Parathyroid adenoma (tissue), 2 donors: Measurements from ENCODE around the gene FRMD8.

Experiments used
- H2AFZ ChIP-seq: fragments of 300-600 bp; sonication (generic); one replicate; pipeline ENCODE4 v1.7.0; 2017; ENCODE audit warnings: antibody characterized with exemption, mild to moderate bottlenecking
- H3K27ac ChIP-seq: fragments of 300-600 bp; sonication (generic); one replicate; pipeline ENCODE4 v1.7.0; 2017
- H3K27me3 ChIP-seq: fragments of 300-600 bp; sonication (generic); one replicate; pipeline ENCODE4 v1.7.0; 2017; ENCODE audit warnings: low read length; ENCODE audit not compliant: control insufficient read depth, insufficient read depth
- H3K36me3 ChIP-seq: fragments of 300-600 bp; sonication (generic); one replicate; pipeline ENCODE4 v1.7.0; 2017; ENCODE audit warnings: low read length; ENCODE audit not compliant: control insufficient read depth, insufficient read depth
- H3K4me1 ChIP-seq: fragments of 300-600 bp; sonication (generic); one replicate; pipeline ENCODE4 v1.7.0; 2017; ENCODE audit warnings: control low read depth
- H3K4me2 ChIP-seq: fragments of 300-600 bp; sonication (generic); one replicate; pipeline ENCODE4 v1.7.0; 2017; ENCODE audit warnings: low read length
- H3K4me3 ChIP-seq: fragments of 300-600 bp; sonication (generic); one replicate; pipeline ENCODE4 v1.7.0; 2017; ENCODE audit warnings: low read depth, low read length
- H3K79me2 ChIP-seq: fragments of 300-600 bp; sonication (generic); one replicate; pipeline ENCODE4 v1.7.0; 2017; ENCODE audit warnings: control low read depth
- H3K9ac ChIP-seq: fragments of 300-600 bp; sonication (generic); one replicate; pipeline ENCODE4 v1.7.0; 2017; ENCODE audit warnings: mild to moderate bottlenecking
- H3K9me3 ChIP-seq: fragments of 300-600 bp; sonication (generic); one replicate; pipeline ENCODE4 v1.7.0; 2017; ENCODE audit warnings: low read length; ENCODE audit not compliant: control insufficient read depth
- TF ChIP-seq, protein P1 (sequence below): fragments of 300-600 bp; sonication (generic); IDR thresholded peaks from one replicate; pipeline ENCODE4 v1.7.0; 2017; ENCODE audit warnings: antibody characterized with exemption, mild to moderate bottlenecking
- donor health status: primary hyperparathyroidism.

FRMD8 gene

DNA sequence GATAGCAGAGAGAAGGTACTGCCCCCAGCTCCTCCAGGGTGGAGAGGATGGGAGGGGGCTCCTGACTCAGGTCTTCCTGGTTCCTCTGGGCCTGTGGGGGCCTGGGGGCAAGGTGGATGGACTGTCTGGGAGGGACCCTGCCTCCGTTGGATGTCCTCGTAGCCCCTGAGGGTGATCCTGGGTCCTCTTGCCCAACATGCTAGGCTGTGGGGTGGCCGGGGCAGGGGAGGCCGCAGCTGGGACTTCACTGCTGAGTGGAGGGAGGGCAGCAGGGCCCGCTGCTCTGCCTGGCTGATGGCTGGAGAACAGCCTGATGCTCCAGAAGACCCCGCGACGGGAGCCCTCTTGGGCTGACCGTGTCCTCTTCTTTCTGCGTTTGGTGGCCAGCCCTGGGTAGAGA, 13.4 kb downstream of the FRMD8 start:
- no peak overlapping the region for H3K4me2 ChIP-seq
- no peak overlapping the region for H3K9ac ChIP-seq
- H3K27ac ChIP-seq: no peak overlapping the region
- no peak overlapping the region for H3K4me3 ChIP-seq
- H3K79me2 ChIP-seq: peaks cover 8% of the 10 kb centered on the region
- H2AFZ ChIP-seq: no peak overlapping the region
- H3K4me1 ChIP-seq: no peaks in the 10 kb centered on the region
- no peaks in the 10 kb centered on the region for H3K27me3 ChIP-seq
- TF ChIP-seq, protein P1, sequence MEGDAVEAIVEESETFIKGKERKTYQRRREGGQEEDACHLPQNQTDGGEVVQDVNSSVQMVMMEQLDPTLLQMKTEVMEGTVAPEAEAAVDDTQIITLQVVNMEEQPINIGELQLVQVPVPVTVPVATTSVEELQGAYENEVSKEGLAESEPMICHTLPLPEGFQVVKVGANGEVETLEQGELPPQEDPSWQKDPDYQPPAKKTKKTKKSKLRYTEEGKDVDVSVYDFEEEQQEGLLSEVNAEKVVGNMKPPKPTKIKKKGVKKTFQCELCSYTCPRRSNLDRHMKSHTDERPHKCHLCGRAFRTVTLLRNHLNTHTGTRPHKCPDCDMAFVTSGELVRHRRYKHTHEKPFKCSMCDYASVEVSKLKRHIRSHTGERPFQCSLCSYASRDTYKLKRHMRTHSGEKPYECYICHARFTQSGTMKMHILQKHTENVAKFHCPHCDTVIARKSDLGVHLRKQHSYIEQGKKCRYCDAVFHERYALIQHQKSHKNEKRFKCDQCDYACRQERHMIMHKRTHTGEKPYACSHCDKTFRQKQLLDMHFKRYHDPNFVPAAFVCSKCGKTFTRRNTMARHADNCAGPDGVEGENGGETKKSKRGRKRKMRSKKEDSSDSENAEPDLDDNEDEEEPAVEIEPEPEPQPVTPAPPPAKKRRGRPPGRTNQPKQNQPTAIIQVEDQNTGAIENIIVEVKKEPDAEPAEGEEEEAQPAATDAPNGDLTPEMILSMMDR: no peak
- no peaks in the 10 kb centered on the region for H3K36me3 ChIP-seq
- H3K9me3 ChIP-seq: no peaks in the 10 kb centered on the region

DNA sequence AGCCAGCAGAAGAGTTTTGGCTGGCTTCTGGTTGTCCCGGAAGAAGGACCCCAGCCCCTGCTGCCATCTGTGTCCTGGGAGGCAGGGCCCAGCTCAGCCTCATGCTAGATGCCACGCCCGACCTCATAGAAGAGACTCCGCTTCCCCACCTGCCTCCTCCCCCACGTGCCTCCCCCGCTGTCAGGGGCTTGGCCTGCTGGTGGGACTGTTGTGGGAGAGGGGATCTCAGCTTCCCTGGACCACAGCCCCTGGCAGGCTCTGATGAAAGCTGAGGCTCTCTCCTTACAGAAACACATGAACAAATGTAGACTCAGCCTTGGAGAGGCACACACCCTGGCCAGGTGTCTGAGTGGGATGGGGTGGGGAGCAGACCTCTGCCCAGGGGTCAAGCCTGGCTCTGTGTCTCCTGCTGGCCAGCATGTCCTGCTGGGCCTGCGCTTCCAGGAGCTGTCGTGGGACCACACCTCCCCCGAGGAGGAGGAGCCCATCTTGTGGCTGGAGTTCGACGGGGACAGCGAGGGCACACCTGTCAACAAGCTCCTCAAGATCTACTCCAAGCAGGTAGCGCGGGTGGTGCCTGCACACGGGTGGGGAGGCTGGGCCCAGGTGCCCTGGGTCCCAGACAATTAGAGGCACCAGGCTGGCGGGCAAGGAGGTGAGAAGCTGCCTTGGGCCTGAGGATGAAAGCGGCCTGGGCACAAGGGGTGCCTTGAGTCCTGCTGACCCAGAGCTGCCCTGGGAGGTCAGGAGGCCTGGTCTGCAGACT, 14.1 kb downstream of the FRMD8 start:
- no peak overlapping the region for H3K9ac ChIP-seq
- H3K27me3 ChIP-seq: no peaks in the 10 kb centered on the region
- H3K4me2 ChIP-seq: no peak overlapping the region
- no peaks in the 10 kb centered on the region for H3K36me3 ChIP-seq
- no peak overlapping the region for H2AFZ ChIP-seq
- TF ChIP-seq, protein P1: no peak
- H3K27ac ChIP-seq: no peak overlapping the region
- peaks cover 8% of the 10 kb centered on the region for H3K79me2 ChIP-seq
- no peaks in the 10 kb centered on the region for H3K4me1 ChIP-seq
- no peaks in the 10 kb centered on the region for H3K9me3 ChIP-seq
- no peak overlapping the region for H3K4me3 ChIP-seq

DNA sequence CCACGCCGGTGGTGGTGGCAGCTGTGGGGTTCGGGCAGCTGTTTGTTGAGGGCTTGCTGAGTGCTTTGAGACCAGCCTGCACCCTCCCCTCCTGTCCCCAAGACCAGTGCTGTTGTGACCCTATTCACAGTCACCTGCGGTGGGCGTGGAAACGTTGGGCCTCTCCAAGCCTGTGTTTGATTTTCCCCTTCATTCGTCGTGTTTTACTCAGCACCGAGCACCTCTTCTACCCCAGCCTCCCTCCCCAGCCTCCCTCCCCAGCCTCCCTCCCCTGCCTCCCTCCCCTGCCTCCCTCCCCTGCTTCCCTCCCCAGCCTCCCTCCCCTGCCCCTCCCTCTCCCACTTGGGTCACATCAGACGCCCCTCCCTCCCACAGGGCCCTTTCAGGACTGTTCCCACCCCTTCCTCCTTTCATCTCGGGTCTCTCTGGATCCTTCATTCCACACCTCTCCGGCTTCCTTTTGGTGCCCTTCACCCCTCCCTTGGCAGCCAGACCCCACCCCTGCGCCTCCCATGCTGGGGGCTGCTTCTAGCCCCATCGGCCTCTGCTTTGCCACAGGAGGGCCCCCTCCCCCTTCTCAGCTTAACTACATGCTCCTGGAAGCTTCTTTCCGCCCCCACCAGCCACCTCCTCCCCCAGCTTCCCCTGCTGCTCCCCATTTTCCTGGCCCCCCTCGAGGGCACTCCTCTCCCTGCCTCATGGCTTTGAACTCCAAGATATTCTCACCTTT, 14.8 kb downstream of the FRMD8 start:
- H2AFZ ChIP-seq: no peak overlapping the region
- peaks cover 6% of the 10 kb centered on the region for H3K79me2 ChIP-seq
- H3K9me3 ChIP-seq: no peaks in the 10 kb centered on the region
- no peak overlapping the region for H3K9ac ChIP-seq
- no peaks in the 10 kb centered on the region for H3K4me1 ChIP-seq
- no peak overlapping the region for H3K4me3 ChIP-seq
- H3K4me2 ChIP-seq: no peak overlapping the region
- H3K36me3 ChIP-seq: no peaks in the 10 kb centered on the region
- no peak overlapping the region for H3K27ac ChIP-seq
- no peaks in the 10 kb centered on the region for H3K27me3 ChIP-seq
- TF ChIP-seq, protein P1: no peak

DNA sequence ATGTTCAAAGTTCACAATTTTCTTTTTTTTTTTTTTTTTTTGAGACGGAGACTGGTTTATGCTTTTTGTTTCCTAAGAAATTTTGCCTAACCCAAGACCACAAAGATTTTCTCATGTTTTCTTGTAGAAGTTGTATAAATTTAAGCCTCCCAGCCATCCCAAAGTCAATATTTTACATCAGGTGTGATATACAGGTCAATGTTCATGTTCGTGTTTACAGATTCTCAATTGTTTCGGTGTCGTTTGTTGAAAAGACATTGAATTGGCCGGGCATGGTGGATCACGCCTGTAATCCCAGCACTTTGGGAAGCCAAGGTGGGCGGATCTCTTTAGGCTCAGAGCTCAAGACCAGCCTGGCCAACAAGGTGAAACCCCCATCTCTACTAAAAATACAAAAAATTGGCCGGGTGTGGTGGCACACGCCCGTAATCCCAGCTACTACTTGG, 15.4 kb downstream of the FRMD8 start:
- no peak overlapping the region for H2AFZ ChIP-seq
- no peaks in the 10 kb centered on the region for H3K36me3 ChIP-seq
- no peaks in the 10 kb centered on the region for H3K4me1 ChIP-seq
- H3K9me3 ChIP-seq: no peaks in the 10 kb centered on the region
- H3K9ac ChIP-seq: no peak overlapping the region
- peaks cover 6% of the 10 kb centered on the region for H3K79me2 ChIP-seq
- H3K27me3 ChIP-seq: no peaks in the 10 kb centered on the region
- no peak overlapping the region for H3K27ac ChIP-seq
- no peak overlapping the region for H3K4me3 ChIP-seq
- no peak overlapping the region for H3K4me2 ChIP-seq
- TF ChIP-seq, protein P1: no peak
